Measurements from ENCODE around the gene PCDHAC2.

The PCDHAC2 gene

GRCh38 chr5:140969880-140970279, 3.6 kb downstream of the PCDHAC2 start:
- ATAC-seq (ENCODE audit: insufficient read depth, low read depth) (no peak), DNase-seq (no peak)
- no peaks in the 10 kb centered on the region for H3K4me1 ChIP-seq (ENCODE audit: insufficient read depth, low read length)

GRCh38 chr5:140973550-140973949, 7.3 kb downstream of the PCDHAC2 start:
- H3K4me3 ChIP-seq (ENCODE audit: low read depth in 1 of 2, low read length in 2 of 2) = no peak overlapping the region
- ATAC-seq (ENCODE audit: insufficient read depth, low read depth) = no peak

More at GRCh38 chr5:140969880-140970279, 3.6 kb downstream of the PCDHAC2 start:
- H2AFZ ChIP-seq (ENCODE audit: low read depth, low read length) = no peak overlapping the region
- H3K9me3 ChIP-seq (ENCODE audit: insufficient read depth, low read length, severe bottlenecking) = no peaks in the 10 kb centered on the region
- no peak overlapping the region for H3K4me3 ChIP-seq (ENCODE audit: low read depth in 1 of 2, low read length in 2 of 2)
- H3K4me2 ChIP-seq (ENCODE audit: insufficient read depth, low read length) = no peak overlapping the region
- H3K9ac ChIP-seq (ENCODE audit: low read depth, low read length) = no peak overlapping the region
- no peaks in the 10 kb centered on the region for H3K79me2 ChIP-seq (ENCODE audit: insufficient read depth, low read length)
- no peaks in the 10 kb centered on the region for H3K36me3 ChIP-seq (ENCODE audit: insufficient read depth, low read length)
- H4K20me1 ChIP-seq (ENCODE audit: insufficient read depth, low read length) = no peaks in the 10 kb centered on the region
- TF ChIP-seq CTCF (IDR thresholded peaks at IDR 0.05; ENCODE audit: borderline replicate concordance, extremely low read depth, low read length, poor library complexity, severe bottlenecking) = no peak
- TF ChIP-seq EZH2 (IDR thresholded peaks at IDR 0.05; ENCODE audit: borderline replicate concordance, low read depth, low read length, severe bottlenecking) = no peak
- H3K27ac ChIP-seq (ENCODE audit: low read length) = no peak overlapping the region
- H3K27me3 ChIP-seq (ENCODE audit: insufficient read depth, low read length, poor library complexity) = no peaks in the 10 kb centered on the region

GRCh38 chr5:140977003-140977402, 10.7 kb downstream of the PCDHAC2 start:
- ATAC-seq (ENCODE audit: insufficient read depth, low read depth) = no peak
- Histone ChIP-seq H3K79me2 (ENCODE audit: insufficient read depth, low read length) (no peaks in the 10 kb centered on the region), H3K9me3 (ENCODE audit: insufficient read depth, low read length, severe bottlenecking) (no peaks in the 10 kb centered on the region), H4K20me1 (ENCODE audit: insufficient read depth, low read length) (no peaks in the 10 kb centered on the region), H3K9ac (ENCODE audit: low read depth, low read length) (no peak overlapping the region), H3K4me2 (ENCODE audit: insufficient read depth, low read length) (no peak overlapping the region), H3K36me3 (ENCODE audit: insufficient read depth, low read length) (no peaks in the 10 kb centered on the region), H2AFZ (ENCODE audit: low read depth, low read length) (no peak overlapping the region), H3K4me1 (ENCODE audit: insufficient read depth, low read length) (no peaks in the 10 kb centered on the region), H3K4me3 (ENCODE audit: low read depth in 1 of 2, low read length in 2 of 2) (no peak overlapping the region), H3K27ac (ENCODE audit: low read length) (no peak overlapping the region), H3K27me3 (ENCODE audit: insufficient read depth, low read length, poor library complexity) (peaks cover 3% of the 10 kb centered on the region)
- DNase-seq = no peak
- TF ChIP-seq EZH2 (IDR thresholded peaks at IDR 0.05; ENCODE audit: borderline replicate concordance, low read depth, low read length, severe bottlenecking) (no peak), CTCF (IDR thresholded peaks at IDR 0.05; ENCODE audit: borderline replicate concordance, extremely low read depth, low read length, poor library complexity, severe bottlenecking) (no peak)

More at GRCh38 chr5:140973550-140973949, 7.3 kb downstream of the PCDHAC2 start:
- no peak for DNase-seq
- Histone ChIP-seq H3K4me1 (ENCODE audit: insufficient read depth, low read length) (no peaks in the 10 kb centered on the region), H3K9ac (ENCODE audit: low read depth, low read length) (no peak overlapping the region), H3K4me2 (ENCODE audit: insufficient read depth, low read length) (no peak overlapping the region), H3K79me2 (ENCODE audit: insufficient read depth, low read length) (no peaks in the 10 kb centered on the region), H4K20me1 (ENCODE audit: insufficient read depth, low read length) (no peaks in the 10 kb centered on the region), H2AFZ (ENCODE audit: low read depth, low read length) (no peak overlapping the region), H3K9me3 (ENCODE audit: insufficient read depth, low read length, severe bottlenecking) (no peaks in the 10 kb centered on the region), H3K27me3 (ENCODE audit: insufficient read depth, low read length, poor library complexity) (peaks cover 3% of the 10 kb centered on the region), H3K27ac (ENCODE audit: low read length) (no peak overlapping the region), H3K36me3 (ENCODE audit: insufficient read depth, low read length) (no peaks in the 10 kb centered on the region)
- no peak for TF ChIP-seq EZH2 (IDR thresholded peaks at IDR 0.05; ENCODE audit: borderline replicate concordance, low read depth, low read length, severe bottlenecking)

- Histone ChIP-seq H3K9me3 (ENCODE audit: insufficient read depth, low read length, severe bottlenecking) (no peaks in the 10 kb centered on the region), H3K27me3 (ENCODE audit: insufficient read depth, low read length, poor library complexity) (peaks cover 7% of the 10 kb centered on the region), H3K4me1 (ENCODE audit: insufficient read depth, low read length) (no peaks in the 10 kb centered on the region), H3K36me3 (ENCODE audit: insufficient read depth, low read length) (no peaks in the 10 kb centered on the region), H3K4me3 (ENCODE audit: low read depth in 1 of 2, low read length in 2 of 2) (no peak overlapping the region), H4K20me1 (ENCODE audit: insufficient read depth, low read length) (no peaks in the 10 kb centered on the region), H2AFZ (ENCODE audit: low read depth, low read length) (no peak overlapping the region), H3K27ac (ENCODE audit: low read length) (no peak overlapping the region), H3K9ac (ENCODE audit: low read depth, low read length) (no peak overlapping the region), H3K79me2 (ENCODE audit: insufficient read depth, low read length) (no peaks in the 10 kb centered on the region), H3K4me2 (ENCODE audit: insufficient read depth, low read length) (no peak overlapping the region)
- TF ChIP-seq EZH2 (IDR thresholded peaks at IDR 0.05; ENCODE audit: borderline replicate concordance, low read depth, low read length, severe bottlenecking) (no peak), CTCF (IDR thresholded peaks at IDR 0.05; ENCODE audit: borderline replicate concordance, extremely low read depth, low read length, poor library complexity, severe bottlenecking) (no peak)
- ATAC-seq (ENCODE audit: insufficient read depth, low read depth) (no peak), DNase-seq (no peak)
Measured at GRCh38 chr5:140978260-140978659, 12.0 kb downstream of the PCDHAC2 start.
